NCI-H446 treated with DMSO at 0.1 percent for 48 hours (cell line): ENCODE data around the gene MAPK8IP2.

Source experiments
- DNase-seq: peaks from one replicate; lab custom pipeline; 2025; lab: John Stamatoyannopoulos, UW

Gene MAPK8IP2

DNA sequence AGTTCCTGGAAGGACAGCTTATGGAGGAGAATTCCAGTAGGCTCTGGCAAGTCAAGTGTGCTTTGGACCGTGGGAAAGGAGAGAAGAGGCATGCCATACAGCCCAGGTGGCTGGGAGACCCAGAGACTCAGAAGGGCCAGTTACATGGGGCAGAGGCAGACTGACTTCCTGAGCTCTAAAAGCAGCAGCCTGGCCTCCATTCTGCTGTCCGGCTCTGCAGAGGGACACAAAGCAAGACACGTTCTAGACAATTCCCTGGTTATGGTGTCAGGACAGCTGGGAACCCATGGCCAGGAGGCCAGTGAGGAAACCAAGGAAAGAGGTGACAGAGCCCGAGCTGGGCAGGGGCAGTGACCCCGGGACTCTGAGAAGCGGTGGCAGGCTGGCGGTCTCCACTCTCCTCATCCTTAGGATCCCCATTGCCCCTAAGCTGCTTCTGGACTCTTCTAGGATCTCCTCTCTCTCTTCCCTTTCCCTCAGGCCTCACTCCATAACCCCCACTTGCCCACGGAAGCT, 25.1 kb upstream of the MAPK8IP2 start:
- no peak for DNase-seq

DNA sequence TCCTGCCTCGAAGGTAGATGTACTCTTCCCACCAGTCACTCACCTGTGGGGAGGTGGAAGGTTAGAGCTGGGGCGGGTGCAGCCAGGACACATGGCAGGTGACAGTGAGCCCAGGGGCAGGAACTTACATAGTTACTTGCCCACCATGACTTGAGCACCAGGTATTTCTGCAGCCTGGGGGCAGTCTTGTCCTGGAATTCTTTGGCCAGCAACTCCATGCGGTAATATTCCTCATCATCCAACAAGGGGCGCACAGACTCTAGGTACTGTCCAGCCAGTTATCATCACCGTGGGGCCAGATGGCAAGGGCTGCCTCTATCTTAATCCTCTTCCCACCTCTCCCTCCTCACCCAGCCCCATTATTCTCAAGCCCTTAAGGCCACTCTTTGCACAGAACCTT, 24.5 kb upstream of the MAPK8IP2 start:
- DNase-seq = no peak

DNA sequence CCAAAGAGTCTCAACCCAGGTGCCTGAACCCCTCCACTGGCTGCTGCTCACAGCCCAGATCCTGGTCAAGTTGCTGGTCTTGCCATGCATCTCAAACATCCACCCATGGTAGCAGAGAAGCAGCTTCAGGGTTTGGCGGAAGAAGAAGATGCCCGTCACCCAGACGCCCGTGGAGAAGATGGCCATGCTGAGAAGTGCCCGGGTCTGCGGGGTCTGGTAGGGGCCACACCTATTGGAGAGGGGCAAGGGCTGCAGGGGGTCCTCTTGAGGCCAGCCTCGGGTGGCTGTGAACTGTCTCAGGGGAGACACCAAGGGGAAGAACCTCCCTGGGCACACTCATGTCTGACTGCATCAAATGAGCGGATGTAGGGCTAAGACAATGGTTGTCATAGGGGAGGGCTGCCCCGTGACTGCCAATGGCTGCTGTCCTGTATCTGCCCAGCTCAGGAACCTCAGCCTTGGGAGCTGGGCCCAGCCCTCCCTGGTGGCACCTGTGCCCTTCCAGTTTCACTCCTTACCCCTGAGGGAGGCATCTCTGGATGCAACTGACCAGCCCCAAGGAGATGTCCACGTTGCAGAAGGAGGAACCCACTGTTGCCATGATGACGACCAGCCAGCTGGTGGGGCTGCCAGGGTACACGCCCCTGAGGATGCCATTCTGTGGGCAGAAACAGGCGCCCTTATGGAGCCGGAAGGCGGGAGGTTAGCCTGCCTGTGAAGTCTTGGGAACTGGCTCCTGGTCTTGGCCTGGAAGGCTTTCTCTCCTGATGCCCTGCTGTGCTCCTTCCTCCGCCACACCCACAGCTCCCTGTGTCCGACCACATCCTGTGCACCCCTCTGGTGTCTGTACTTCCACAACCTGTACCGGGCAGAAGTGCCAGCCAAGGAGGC, 23.5 kb upstream of the MAPK8IP2 start:
- DNase-seq = no peak

- no peak for DNase-seq
These were observed 23.0 kb upstream of the MAPK8IP2 start for GRCh38 chr22:50577697-50577986.

DNA sequence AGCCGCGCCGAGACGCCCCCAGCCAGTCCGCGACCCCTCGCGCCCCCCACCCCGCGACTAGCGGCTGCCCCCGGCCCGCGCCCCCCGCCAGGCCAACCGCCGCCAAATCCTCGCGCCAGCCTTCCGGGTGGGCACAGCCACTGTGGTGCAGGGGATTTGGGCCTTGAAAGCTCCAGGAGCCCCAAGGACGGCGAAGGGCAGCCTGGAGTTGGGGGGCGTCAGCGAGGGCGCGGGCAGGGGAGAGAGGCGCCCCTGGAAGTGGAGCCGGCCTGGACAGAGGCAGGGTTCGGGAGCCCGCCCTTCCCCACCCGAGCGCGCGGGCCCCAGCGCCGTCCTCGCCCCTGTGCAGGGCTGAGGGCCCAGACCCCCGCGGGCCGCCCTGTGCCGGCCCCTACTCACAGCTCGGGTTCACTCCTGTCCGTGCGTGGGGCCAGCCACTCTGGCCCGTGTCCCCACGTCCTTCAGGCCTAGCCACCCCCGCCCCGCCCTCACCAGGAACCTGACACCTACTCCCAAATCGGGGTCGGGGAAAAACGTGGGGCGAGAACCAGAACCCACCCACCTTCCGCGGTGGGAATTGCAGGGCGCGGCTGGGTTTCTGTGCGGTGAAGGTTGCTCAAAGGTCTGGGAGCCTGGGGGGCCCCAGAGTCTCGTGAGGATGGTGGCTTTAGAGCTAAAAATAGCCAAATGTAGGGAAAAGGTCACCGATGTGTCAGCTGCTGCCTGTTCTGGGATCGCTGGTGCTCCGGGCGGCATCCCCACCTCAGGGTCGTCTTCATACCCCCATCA, 22.4 kb upstream of the MAPK8IP2 start, which contains the start of gene CPT1B:
CPT1B (minus strand) TSS at position 441 of the 789 bp plus-strand sequence. CDS start 512 bp downstream, outside the sequence.
- no peak for DNase-seq

DNA sequence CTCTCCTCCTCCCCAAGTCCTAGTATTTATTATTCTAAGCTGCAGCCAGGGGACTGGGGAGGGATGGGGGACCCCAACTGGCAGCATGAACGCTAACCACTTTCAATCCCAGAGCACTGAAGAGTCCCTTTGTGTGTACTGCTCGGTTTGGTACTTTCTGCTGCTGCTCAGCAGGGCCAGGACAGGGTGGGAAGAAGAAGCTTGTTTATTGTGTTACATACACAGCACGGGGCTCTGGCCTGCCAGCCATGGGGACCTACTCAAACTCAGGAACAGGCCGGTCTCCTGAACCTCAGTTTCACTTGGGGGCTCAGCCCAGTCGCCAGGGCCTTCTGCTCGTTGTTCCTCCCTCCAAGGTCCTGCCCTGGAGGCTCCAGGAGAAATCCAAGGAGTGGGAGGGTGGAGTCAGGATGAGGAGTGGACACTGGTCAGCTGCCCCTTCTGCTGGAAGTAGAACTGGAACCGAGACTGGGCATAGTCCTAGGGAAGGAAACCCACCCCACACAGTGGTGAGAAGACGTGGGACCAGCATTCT, 21.8 kb upstream of the MAPK8IP2 start:
- DNase-seq = no peak

DNA sequence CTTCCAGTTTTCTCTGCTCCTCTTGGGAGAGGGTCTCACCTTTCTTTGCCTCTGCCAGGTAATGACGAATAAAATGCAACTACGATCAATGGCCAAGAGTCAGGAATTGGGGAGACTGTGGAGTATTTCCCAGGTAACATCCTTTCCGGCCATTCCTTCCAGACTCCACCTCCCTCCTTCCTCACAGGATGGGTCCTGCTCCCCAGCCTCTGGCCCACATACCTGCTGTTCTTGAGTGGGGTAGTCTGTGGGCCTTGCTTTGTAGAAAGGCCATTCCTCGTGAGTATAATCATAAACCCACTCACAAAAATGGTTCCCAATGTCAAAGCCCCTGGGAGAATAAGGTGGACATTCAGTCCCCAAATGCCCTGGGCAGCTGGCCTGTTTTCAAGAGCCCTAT, 20.8 kb upstream of the MAPK8IP2 start:
- DNase-seq = no peak

- DNase-seq = no peak
These were observed 19.3 kb upstream of the MAPK8IP2 start for GRCh38 chr22:50581031-50581949.

GRCh38 chr22:50581950-50582492, 18.6 kb upstream of the MAPK8IP2 start:
- no peak for DNase-seq

- peak; percentile 97 for DNase-seq
These were observed 17.9 kb upstream of the MAPK8IP2 start, which contains the start of gene CHKB for GRCh38 chr22:50582493-50583293. Gene CHKB, minus strand, starts transcription at chr22:50582849. Its CDS starts 68 bp downstream, at chr22:50582781.

- DNase-seq = no peak
These were observed 17.2 kb upstream of the MAPK8IP2 start for GRCh38 chr22:50583294-50583861.

DNA sequence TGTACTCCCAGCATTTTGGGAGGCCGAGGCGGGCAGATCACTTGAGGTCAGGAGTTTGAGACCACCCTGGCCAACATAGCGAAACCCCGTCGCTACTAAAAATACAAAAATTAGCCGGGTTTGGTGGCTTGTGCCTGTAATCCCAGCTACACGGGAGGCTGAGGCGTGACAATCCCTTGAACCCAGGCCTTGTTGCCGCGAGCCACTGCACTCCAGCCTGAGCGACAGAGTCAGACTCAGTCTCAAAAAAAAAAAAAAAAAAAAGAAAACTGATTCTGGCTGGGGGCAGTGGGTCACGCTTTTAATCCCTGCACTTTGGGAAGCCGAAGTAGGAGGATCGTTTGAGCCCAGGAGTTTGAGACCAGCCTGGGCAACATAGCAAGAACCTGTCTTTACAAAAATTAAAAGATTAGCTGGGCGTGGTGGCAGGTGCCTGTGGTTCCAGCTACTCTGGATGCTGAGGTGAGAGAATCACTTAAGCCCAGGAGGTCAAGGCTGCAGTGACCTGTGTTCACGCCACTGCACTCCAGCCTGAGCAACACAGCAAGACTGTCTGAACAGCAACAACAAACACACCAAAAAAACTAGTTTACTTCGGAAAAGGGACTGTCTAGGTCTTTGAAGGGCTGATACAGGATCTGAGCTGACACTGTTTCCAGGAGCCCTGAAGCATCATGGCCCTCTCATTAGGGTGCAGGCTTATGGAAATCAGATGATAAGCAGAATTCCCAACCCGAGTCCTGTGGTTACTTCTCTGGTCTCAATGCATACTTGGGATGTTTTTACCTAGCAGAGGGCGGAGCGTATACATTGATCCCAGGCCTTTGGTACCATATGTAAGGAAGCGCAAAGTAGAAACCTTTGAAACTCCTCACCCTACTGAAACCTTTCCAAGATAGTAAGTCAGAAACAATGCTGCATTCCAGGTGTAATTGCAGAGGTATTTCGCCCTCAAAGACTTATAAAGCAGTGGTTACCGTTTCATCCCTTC, 16.2 kb upstream of the MAPK8IP2 start:
- no peak for DNase-seq

DNA sequence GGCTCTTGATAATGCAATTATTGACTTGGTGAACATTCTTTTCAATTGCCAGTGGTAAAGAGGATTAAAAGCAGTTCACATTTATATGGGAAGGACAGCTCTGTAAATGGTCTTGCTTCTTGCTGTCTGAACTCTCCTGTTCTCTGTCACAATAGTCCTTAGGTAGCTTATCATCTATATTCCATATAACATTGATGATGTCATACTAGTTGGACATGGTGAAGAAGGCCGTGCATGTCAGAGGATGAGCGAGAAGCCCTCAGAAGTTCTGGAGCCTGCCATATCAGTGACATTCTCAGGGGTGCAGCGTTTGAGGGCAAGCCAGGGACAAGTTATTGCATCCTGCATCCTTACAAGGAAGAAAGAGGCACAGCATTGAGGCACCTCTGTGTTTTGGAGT, 15.4 kb upstream of the MAPK8IP2 start:
- no peak for DNase-seq

DNA sequence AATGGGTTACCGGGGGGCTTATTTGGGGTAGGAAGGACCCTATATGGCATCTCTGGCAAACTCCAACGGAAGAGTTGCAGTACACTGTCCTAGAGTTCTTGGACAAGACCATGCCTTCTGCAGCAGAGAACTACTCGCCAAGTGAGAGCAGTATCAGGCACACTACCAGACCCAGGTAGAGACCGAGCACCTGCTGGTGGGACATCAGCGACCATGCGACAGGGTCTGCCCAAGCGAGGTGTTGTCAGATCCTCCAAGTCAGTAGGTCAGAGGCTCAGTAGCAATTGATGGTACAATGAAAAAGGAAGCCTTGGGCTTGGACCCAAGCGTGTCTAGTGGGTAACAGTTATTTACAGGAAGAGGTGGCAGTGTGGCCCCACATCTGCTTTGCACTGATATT, 14.8 kb upstream of the MAPK8IP2 start:
- no peak for DNase-seq

DNA sequence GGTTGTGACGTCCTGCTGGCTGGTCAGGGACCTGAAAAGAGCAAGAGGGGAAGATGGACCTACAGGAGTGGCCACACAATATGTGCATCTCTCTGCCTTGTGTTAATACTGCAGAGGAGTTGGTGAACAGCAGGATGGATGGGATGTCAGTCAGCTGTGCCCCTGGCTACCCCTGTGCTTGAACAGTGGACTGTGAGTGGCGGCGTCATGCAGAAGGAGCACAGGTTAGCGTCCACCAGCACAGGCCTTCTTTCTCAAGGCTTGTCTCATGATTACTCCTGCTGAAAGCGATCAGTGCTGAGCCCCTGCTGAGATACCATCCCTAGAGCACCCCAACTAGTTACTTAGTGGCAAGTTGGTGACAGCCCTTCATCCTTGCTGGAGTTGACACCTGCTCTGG, 14.2 kb upstream of the MAPK8IP2 start:
- DNase-seq = no peak

DNA sequence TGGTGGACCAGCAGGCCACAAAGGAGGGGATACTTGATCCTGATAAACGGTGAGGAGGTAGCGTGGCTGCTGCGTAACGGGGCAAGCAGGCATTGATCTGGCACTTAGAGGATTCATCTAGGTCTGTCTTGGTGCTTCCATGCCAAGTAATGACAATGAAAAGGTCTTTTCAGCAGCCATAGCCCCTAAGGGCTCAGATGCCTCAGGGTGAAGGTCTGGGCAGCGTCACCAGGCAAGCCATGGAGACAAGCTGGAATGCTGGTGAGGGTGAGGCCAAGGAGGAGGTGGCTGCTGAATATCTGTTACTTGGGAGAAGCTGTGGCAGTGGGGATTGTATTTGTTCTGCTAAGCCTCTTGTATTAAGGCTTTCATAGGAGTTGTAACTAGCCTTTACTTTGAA, 13.2 kb upstream of the MAPK8IP2 start:
- no peak for DNase-seq

GRCh38 chr22:50595189-50595588, 5.4 kb upstream of the MAPK8IP2 start:
- no peak for DNase-seq

DNA sequence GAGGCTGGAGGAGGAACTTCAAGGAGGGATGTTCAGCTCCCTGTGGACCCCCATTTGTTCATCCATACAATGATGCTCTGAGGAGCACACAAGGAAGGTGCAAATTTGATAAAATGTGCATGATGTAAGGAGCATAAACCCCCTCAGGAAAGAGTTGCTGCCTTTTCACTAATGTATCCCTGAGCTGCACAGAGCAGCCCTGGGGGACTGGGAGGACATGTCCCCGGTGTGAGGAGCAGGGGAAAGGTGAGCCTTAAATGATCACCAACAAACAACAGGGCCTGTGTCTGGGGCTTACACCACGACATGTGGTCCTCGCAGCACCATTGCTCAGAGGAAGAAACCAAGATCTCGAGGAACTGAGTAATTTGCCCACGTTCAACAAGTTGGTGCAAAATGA, 3.5 kb upstream of the MAPK8IP2 start:
- no peak for DNase-seq
